ENCODE data around the gene LRRK2. TPM values are rescaled to one million over a fixed set of nuclear protein-coding genes. Genes with fewer than 3 reads are reported as not detected.

LRRK2 gene
- total RNA-seq, 2 donors from 2014 or later: 6.2 to 6.8 TPM

GRCh38 chr12:40300490-40300889 is 75.7 kb downstream of the LRRK2 start:
- Histone ChIP-seq H3K27ac (no peak overlapping the region), H3K9me3 (no peaks in the 10 kb centered on the region), H3K4me3 (no peak overlapping the region), H3K36me3 (no peaks in the 10 kb centered on the region), H3K4me1 (replicated peaks) (no peaks in the 10 kb centered on the region), H3K27me3 (replicated peaks; ENCODE audit: insufficient read depth) (no peaks in the 10 kb centered on the region)
- TF ChIP-seq CTCF (IDR thresholded peaks at IDR 0.05) (no peak), POLR2A (IDR thresholded peaks at IDR 0.05) (no peak), POLR2AphosphoS5 (IDR thresholded peaks at IDR 0.05) (no peak)
- DNase-seq (ENCODE audit: low spot score): no peak
- intact Hi-C loops (cut with DNase I): no loop called here
- WGBS: 83% methylated on average over 3 of the region's 3 CpGs

- no peaks in the 10 kb centered on the region for H3K9me3 ChIP-seq
- WGBS: 87% methylated on average over 6 of the region's 6 CpGs
- intact Hi-C loops (cut with DNase I): no loop called here
These were observed 84.2 kb downstream of the LRRK2 start for GRCh38 chr12:40309001-40309400.

GRCh38 chr12:40310211-40310610 is 85.4 kb downstream of the LRRK2 start:
- no peak for TF ChIP-seq CTCF (IDR thresholded peaks at IDR 0.05)
- no peaks in the 10 kb centered on the region for H3K4me1 ChIP-seq (replicated peaks)
- no peaks in the 10 kb centered on the region for H3K27me3 ChIP-seq (replicated peaks; ENCODE audit: insufficient read depth)
- H3K9me3 ChIP-seq: no peaks in the 10 kb centered on the region
- no peak overlapping the region for H3K4me3 ChIP-seq
- H3K27ac ChIP-seq: no peak overlapping the region
- H3K36me3 ChIP-seq: no peaks in the 10 kb centered on the region
- intact Hi-C loops (cut with DNase I): loop anchor here (5.0 kb wide), 1 partner anchor 158 kb away; no protein-coding TSS in a partner anchor
- peak; percentile 8 for DNase-seq (ENCODE audit: low spot score)
- WGBS: 50% methylated on average over 9 of the region's 9 CpGs

More at GRCh38 chr12:40309001-40309400, 84.2 kb downstream of the LRRK2 start:
- no peak overlapping the region for H3K27ac ChIP-seq
- TF ChIP-seq POLR2AphosphoS5 (IDR thresholded peaks at IDR 0.05) (no peak), CTCF (IDR thresholded peaks at IDR 0.05) (no peak), POLR2A (IDR thresholded peaks at IDR 0.05) (no peak)
- DNase-seq (ENCODE audit: low spot score): no peak
- H3K4me3 ChIP-seq: no peak overlapping the region
- no peaks in the 10 kb centered on the region for H3K27me3 ChIP-seq (replicated peaks; ENCODE audit: insufficient read depth)
- H3K36me3 ChIP-seq: no peaks in the 10 kb centered on the region
- H3K4me1 ChIP-seq (replicated peaks): no peaks in the 10 kb centered on the region

GRCh38 chr12:40312196-40312595 is 87.4 kb downstream of the LRRK2 start:
- no peaks in the 10 kb centered on the region for H3K4me1 ChIP-seq (replicated peaks)
- no peaks in the 10 kb centered on the region for H3K9me3 ChIP-seq
- H3K4me3 ChIP-seq: no peak overlapping the region
- no peak for TF ChIP-seq POLR2A (IDR thresholded peaks at IDR 0.05)
- TF ChIP-seq POLR2AphosphoS5 (IDR thresholded peaks at IDR 0.05): no peak
- TF ChIP-seq CTCF (IDR thresholded peaks at IDR 0.05): no peak
- intact Hi-C loops (cut with DNase I): loop anchor here (5.0 kb wide), 1 partner anchor 160 kb away; no protein-coding TSS in a partner anchor
- DNase-seq (ENCODE audit: low spot score): no peak
- H3K36me3 ChIP-seq: no peaks in the 10 kb centered on the region
- H3K27me3 ChIP-seq (replicated peaks; ENCODE audit: insufficient read depth): no peaks in the 10 kb centered on the region
- no peak overlapping the region for H3K27ac ChIP-seq

- Histone ChIP-seq H3K36me3 (no peaks in the 10 kb centered on the region), H3K9me3 (no peaks in the 10 kb centered on the region), H3K4me3 (no peak overlapping the region), H3K27ac (no peak overlapping the region), H3K27me3 (replicated peaks; ENCODE audit: insufficient read depth) (no peaks in the 10 kb centered on the region), H3K4me1 (replicated peaks) (no peaks in the 10 kb centered on the region)
- WGBS: 26% methylated on average over 4 of the region's 4 CpGs
- TF ChIP-seq CTCF (IDR thresholded peaks at IDR 0.05): peak in 3 of 4 experiments; percentile 20 to 51 (median 50)
- TF ChIP-seq POLR2AphosphoS5 (IDR thresholded peaks at IDR 0.05): no peak
- TF ChIP-seq POLR2A (IDR thresholded peaks at IDR 0.05): no peak
- intact Hi-C loops (cut with DNase I): loop anchor here (5.0 kb wide), 1 partner anchor 161 kb away; no protein-coding TSS in a partner anchor
- no peak for DNase-seq (ENCODE audit: low spot score)
These were observed 88.3 kb downstream of the LRRK2 start for GRCh38 chr12:40312982-40313576.

Measured in prostate gland (tissue), 2 donors.